Measurements from ENCODE around the gene KSR2.

The KSR2 gene

GRCh38 chr12:117470804-117471203 is 498.0 kb downstream of the KSR2 start:
- no peak overlapping the region for H3K4me3 ChIP-seq (ENCODE audit: low read depth, low read length)
- TF ChIP-seq, protein P1, sequence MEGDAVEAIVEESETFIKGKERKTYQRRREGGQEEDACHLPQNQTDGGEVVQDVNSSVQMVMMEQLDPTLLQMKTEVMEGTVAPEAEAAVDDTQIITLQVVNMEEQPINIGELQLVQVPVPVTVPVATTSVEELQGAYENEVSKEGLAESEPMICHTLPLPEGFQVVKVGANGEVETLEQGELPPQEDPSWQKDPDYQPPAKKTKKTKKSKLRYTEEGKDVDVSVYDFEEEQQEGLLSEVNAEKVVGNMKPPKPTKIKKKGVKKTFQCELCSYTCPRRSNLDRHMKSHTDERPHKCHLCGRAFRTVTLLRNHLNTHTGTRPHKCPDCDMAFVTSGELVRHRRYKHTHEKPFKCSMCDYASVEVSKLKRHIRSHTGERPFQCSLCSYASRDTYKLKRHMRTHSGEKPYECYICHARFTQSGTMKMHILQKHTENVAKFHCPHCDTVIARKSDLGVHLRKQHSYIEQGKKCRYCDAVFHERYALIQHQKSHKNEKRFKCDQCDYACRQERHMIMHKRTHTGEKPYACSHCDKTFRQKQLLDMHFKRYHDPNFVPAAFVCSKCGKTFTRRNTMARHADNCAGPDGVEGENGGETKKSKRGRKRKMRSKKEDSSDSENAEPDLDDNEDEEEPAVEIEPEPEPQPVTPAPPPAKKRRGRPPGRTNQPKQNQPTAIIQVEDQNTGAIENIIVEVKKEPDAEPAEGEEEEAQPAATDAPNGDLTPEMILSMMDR (IDR thresholded peaks at IDR 0.05; ENCODE audit: borderline replicate concordance, insufficient read depth, low read depth, low read length), result peak; percentile 60; the same call in 1 of the 2 replicates

DNA sequence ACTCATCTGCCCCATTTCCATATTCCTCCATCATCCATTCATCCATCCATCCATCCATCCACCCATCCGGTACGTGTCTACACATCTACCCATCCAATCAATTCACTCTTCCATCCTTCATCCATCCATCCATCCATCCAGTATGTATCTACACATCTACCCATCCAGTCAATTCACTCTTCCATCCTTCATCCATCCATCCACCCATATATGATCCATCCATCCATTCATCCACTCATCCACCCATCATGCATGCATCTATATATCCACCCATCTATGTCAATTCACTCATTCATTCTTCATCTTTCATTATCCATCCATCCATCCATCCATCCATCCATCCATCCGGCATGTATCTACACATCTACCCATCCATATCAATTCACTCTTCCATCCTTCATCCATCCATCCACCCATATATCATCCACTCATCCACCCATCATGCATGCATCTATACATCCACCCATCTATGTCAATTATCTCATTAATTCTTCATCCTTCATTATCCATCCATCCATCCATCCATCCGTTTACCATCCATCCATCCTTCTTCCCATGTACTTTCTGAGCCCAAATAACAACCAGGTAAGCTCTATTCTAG is 498.8 kb downstream of the KSR2 start:
- TF ChIP-seq, protein P1 (IDR thresholded peaks at IDR 0.05; ENCODE audit: borderline replicate concordance, insufficient read depth, low read depth, low read length), result no peak

DNA sequence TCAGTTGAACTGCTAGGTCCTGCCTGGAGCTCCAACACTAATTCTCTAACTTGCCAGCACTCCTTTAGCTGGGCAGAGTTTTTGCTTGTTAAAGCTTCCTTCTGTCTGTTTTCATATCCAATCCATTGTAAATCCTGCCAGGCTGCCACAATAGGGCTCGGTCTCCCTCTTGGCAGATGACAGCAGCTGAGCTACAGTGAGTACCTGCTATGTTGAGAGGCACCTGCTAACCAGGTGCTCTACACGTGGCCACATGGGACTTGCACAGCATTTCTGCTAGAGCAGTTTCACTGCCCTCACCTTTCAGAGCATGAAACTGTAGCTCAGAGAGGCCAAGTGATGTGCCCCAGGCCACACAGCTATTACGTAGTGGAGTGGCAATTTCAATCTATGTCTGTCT is 500.8 kb downstream of the KSR2 start:
- H3K4me3 ChIP-seq (ENCODE audit: low read depth, low read length), result no peak overlapping the region
- TF ChIP-seq, protein P1 (IDR thresholded peaks at IDR 0.05; ENCODE audit: borderline replicate concordance, insufficient read depth, low read depth, low read length), result no peak

More for the DNA sequence above, 498.8 kb downstream of the KSR2 start:
- H3K4me3 ChIP-seq (ENCODE audit: low read depth, low read length), result no peak overlapping the region

DNA sequence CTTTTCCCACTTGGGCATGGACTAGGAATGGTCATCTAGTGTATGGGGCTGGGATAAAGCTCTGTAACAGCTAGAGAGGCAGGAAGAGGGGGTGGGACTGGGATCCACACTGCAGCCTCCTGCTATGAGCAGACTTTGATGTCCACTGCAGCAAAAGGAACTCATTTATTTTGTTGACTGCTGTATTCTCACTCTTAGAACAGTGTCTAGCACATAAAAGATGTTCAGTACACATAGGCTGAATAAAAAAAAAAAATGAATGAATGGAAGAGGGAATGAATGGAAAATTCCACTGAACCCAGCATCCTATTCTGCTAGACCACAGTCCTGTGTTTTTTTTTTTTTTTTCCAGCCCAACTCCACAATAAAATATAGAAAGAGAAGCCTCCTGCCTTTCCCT is 501.2 kb downstream of the KSR2 start:
- TF ChIP-seq, protein P1 (IDR thresholded peaks at IDR 0.05; ENCODE audit: borderline replicate concordance, insufficient read depth, low read depth, low read length), result no peak
- no peak overlapping the region for H3K4me3 ChIP-seq (ENCODE audit: low read depth, low read length)

DNA sequence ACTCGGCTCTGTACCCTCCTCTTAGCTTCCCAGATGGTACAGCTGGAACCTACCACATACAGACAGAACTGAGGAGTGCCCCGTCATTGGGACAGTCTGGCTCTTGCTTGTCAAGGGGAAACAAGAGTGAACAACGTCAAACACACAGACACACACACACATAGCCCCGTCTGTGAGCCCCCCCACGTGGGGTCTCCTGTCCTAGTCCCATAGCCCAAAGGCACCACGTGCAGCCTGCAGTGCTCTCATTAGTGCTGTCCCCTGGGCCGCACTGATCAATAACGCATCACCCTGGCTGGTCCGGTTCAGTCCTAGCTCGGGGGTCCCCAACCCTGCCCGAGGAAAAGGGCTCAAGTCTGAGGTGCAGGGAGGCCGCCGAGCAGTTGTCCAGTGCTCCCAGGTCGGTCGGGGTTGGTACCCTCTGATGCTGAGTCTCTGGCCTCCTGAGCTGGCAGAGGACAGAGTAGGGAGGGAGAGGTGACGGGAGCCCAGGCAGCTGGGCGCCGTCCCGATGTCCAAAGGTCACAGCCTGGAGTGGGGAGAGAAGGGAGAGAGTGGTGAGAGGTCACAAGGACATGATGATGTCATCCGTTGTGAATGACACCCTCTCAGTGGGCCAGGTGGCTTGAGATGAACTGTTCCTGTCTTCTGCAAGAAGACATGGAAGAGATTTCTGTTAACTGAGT is 502.0 kb downstream of the KSR2 start:
- H3K4me3 ChIP-seq (ENCODE audit: low read depth, low read length), result no peak overlapping the region
- TF ChIP-seq, protein P1 (IDR thresholded peaks at IDR 0.05; ENCODE audit: borderline replicate concordance, insufficient read depth, low read depth, low read length), result no peak

GRCh38 chr12:117461732-117462131 is 507.1 kb downstream of the KSR2 start:
- no peak overlapping the region for H3K4me3 ChIP-seq (ENCODE audit: low read depth, low read length)
- TF ChIP-seq, protein P1 (IDR thresholded peaks at IDR 0.05; ENCODE audit: borderline replicate concordance, insufficient read depth, low read depth, low read length), result no peak

DNA sequence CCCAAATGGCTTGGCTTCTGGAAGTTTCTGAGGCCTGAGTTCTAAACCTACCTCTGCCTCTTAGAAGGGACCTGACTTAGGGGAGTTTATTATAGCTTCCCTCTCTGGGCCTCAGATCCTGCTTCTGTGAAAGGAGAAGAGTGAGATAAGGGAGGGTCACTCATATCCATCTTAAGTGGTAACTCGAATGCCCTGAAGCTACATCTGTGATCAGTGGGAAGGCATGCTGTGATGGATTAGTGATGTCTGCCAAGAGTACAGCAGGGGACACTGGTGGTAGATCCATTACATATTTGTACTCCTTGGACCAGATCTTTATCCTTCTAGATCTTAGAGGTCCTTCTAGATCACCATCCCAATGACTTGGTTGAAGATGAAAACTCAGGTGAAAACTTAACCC is 509.6 kb downstream of the KSR2 start:
- H3K4me3 ChIP-seq (ENCODE audit: low read depth, low read length), result no peak overlapping the region
- TF ChIP-seq, protein P1 (IDR thresholded peaks at IDR 0.05; ENCODE audit: borderline replicate concordance, insufficient read depth, low read depth, low read length), result no peak

All from GM12875 (cell line).